Neural progenitor cell (in vitro differentiated cells): ENCODE measurements around the gene OR6M1. TPM values are rescaled to one million over a fixed set of nuclear protein-coding genes. Genes with fewer than 3 reads are reported as not detected.
A peak's percentile ranks its signal among the peaks of the same experiment; 100 is the strongest.

Experiments used
- DNase-seq: peaks from one replicate; pipeline ENCODE4 v3.0.0-alpha.2; 2016; ENCODE audit warnings: low spot score
- H2AFZ ChIP-seq: fragments of 200-600 bp; sonication (generic); replicated peaks from 2 replicates; pipeline ENCODE4 v1.6.1; 2016; ENCODE audit warnings: antibody characterized with exemption
- H3F3A ChIP-seq: fragments of 200-600 bp; sonication (generic); 2 replicates; pipeline ENCODE4 v1.6.1; 2016; ENCODE audit warnings: antibody characterized with exemption, low read depth
- H3K27ac ChIP-seq: fragments of 200-600 bp; sonication (generic); 2 replicates; pipeline ENCODE4 v1.5.1; 2016; ENCODE audit warnings: mild to moderate bottlenecking
- H3K27me3 ChIP-seq: fragments of 200-600 bp; sonication (generic); 2 replicates; pipeline ENCODE4 v1.6.1; 2016; ENCODE audit warnings: mild to moderate bottlenecking, moderate library complexity
- H3K36me3 ChIP-seq: fragments of 200-600 bp; sonication (generic); 2 replicates; pipeline ENCODE4 v1.5.1; 2016
- H3K4me1 ChIP-seq: fragments of 200-600 bp; sonication (generic); 2 replicates; pipeline ENCODE4 v1.6.1; 2016; ENCODE audit warnings: mixed run types
- H3K4me2 ChIP-seq: fragments of 200-600 bp; sonication (generic); 2 replicates; pipeline ENCODE4 v1.6.1; 2016
- H3K4me3 ChIP-seq: fragments of 200-600 bp; sonication (generic); 2 replicates; pipeline ENCODE4 v1.5.1; 2016
- H3K79me2 ChIP-seq: fragments of 200-600 bp; sonication (generic); 2 replicates; pipeline ENCODE4 v1.6.1; 2016; ENCODE audit warnings: low read depth
- H3K9ac ChIP-seq: fragments of 200-600 bp; sonication (generic); 2 replicates; pipeline ENCODE4 v1.6.1; 2016
- H3K9me3 ChIP-seq: fragments of 200-600 bp; sonication (generic); 2 replicates; pipeline ENCODE4 v1.5.1; 2016; ENCODE audit warnings: low read depth
- H4K20me1 ChIP-seq: fragments of 200-600 bp; sonication (generic); 2 replicates; pipeline ENCODE4 v1.6.1; 2016; ENCODE audit warnings: low read depth
- H3K27ac Mint-ChIP-seq: 3 replicates; pipeline ENCODE4 v1.8.0; 2021; ENCODE audit warnings: mixed read lengths
- H3K27me3 Mint-ChIP-seq: 2 replicates; pipeline ENCODE4 v1.8.0; 2022; ENCODE audit warnings: low read depth, mild to moderate bottlenecking, inconsistent platforms, moderate library complexity, mixed read lengths; ENCODE audit not compliant: insufficient read depth
- H3K36me3 Mint-ChIP-seq: 3 replicates; pipeline ENCODE4 v1.8.0; 2021; ENCODE audit warnings: mixed read lengths
- H3K4me1 Mint-ChIP-seq: 3 replicates; pipeline ENCODE4 v1.8.0; 2021; ENCODE audit warnings: mixed read lengths
- H3K4me3 Mint-ChIP-seq: 3 replicates; pipeline ENCODE4 v1.8.0; 2021; ENCODE audit warnings: mild to moderate bottlenecking, moderate library complexity, mixed read lengths
- H3K9me3 Mint-ChIP-seq: 3 replicates; pipeline ENCODE4 v1.8.0; 2020; ENCODE audit warnings: mixed read lengths
- CTCF ChIP-seq: fragments of 200-600 bp; sonication (generic); IDR thresholded peaks from 2 replicates; pipeline ENCODE4 v1.5.1; 2017; ENCODE audit warnings: antibody characterized with exemption, mild to moderate bottlenecking
- EZH2 ChIP-seq: fragments of 200-600 bp; sonication (generic); IDR thresholded peaks from 2 replicates; pipeline ENCODE4 v1.6.1; 2017; ENCODE audit warnings: antibody characterized with exemption, mild to moderate bottlenecking, moderate library complexity
- EZH2phosphoT487 ChIP-seq: fragments of 200-600 bp; sonication (generic); IDR thresholded peaks from 2 replicates; pipeline ENCODE4 v1.6.1; 2017; ENCODE audit warnings: antibody characterized with exemption
- total RNA-seq: library from RNA; depleted of rRNA; stranded (reverse); fragments of >200 nt; gene quantifications from 2 replicates; pipeline ENCODE4 v1.2.3, GENCODE V29; 2015; ENCODE audit warnings: low replicate concordance

Gene OR6M1
- total RNA-seq, 1 donor from 2014 or later, result not detected

- Histone ChIP-seq H3K36me3 (no peaks in the 10 kb centered on the region), H3K4me2 (no peak overlapping the region), H3K9ac (no peak overlapping the region), H2AFZ (peak overlapping the region; percentile 59), H3F3A (no peaks in the 10 kb centered on the region), H3K9me3 (no peaks in the 10 kb centered on the region), H3K4me3 (no peak overlapping the region), H3K27ac (no peak overlapping the region), H4K20me1 (no peaks in the 10 kb centered on the region), H3K4me1 (no peaks in the 10 kb centered on the region), H3K79me2 (no peaks in the 10 kb centered on the region), H3K27me3 (no peaks in the 10 kb centered on the region)
- no peak overlapping the region for H3K4me3 Mint-ChIP-seq
- peaks cover 6% of the 10 kb centered on the region for H3K4me1 Mint-ChIP-seq
- TF ChIP-seq CTCF (no peak), EZH2 (no peak), EZH2phosphoT487 (no peak)
- H3K9me3 Mint-ChIP-seq, result no peaks in the 10 kb centered on the region
- H3K27ac Mint-ChIP-seq, result no peak overlapping the region
- H3K27me3 Mint-ChIP-seq, result no peaks in the 10 kb centered on the region
- H3K36me3 Mint-ChIP-seq, result no peaks in the 10 kb centered on the region
- no peak for DNase-seq
These were observed 32.0 kb upstream of the OR6M1 start for GRCh38 chr11:123838199-123838598.

GRCh38 chr11:123833095-123833494 is 26.9 kb upstream of the OR6M1 start:
- H3K9ac ChIP-seq, result no peak overlapping the region
- no peak overlapping the region for H3K4me3 ChIP-seq
- H3K4me1 Mint-ChIP-seq, result no peaks in the 10 kb centered on the region
- TF ChIP-seq EZH2phosphoT487 (no peak), EZH2 (no peak), CTCF (no peak)
- H2AFZ ChIP-seq, result no peak overlapping the region
- H3K9me3 ChIP-seq, result no peaks in the 10 kb centered on the region
- no peaks in the 10 kb centered on the region for H3K4me1 ChIP-seq
- H3K36me3 Mint-ChIP-seq, result no peaks in the 10 kb centered on the region
- H3K27me3 Mint-ChIP-seq, result no peaks in the 10 kb centered on the region
- no peak overlapping the region for H3K4me2 ChIP-seq
- no peak overlapping the region for H3K27ac ChIP-seq
- no peaks in the 10 kb centered on the region for H3K36me3 ChIP-seq
- DNase-seq, result no peak
- H3K9me3 Mint-ChIP-seq, result no peaks in the 10 kb centered on the region
- no peaks in the 10 kb centered on the region for H3K79me2 ChIP-seq
- H3K4me3 Mint-ChIP-seq, result no peak overlapping the region
- H3F3A ChIP-seq, result no peaks in the 10 kb centered on the region
- H3K27me3 ChIP-seq, result no peaks in the 10 kb centered on the region
- no peaks in the 10 kb centered on the region for H4K20me1 ChIP-seq
- H3K27ac Mint-ChIP-seq, result no peak overlapping the region

GRCh38 chr11:123829745-123830144 is 23.6 kb upstream of the OR6M1 start:
- no peaks in the 10 kb centered on the region for H3K4me1 ChIP-seq
- no peaks in the 10 kb centered on the region for H3F3A ChIP-seq
- Mint-ChIP-seq H3K36me3 (no peaks in the 10 kb centered on the region), H3K9me3 (no peaks in the 10 kb centered on the region), H3K4me1 (no peaks in the 10 kb centered on the region), H3K27me3 (no peaks in the 10 kb centered on the region), H3K4me3 (no peak overlapping the region), H3K27ac (no peak overlapping the region)
- no peak overlapping the region for H3K4me3 ChIP-seq
- no peak overlapping the region for H3K9ac ChIP-seq
- TF ChIP-seq EZH2 (no peak), CTCF (no peak), EZH2phosphoT487 (no peak)
- DNase-seq, result no peak
- no peaks in the 10 kb centered on the region for H3K36me3 ChIP-seq
- H4K20me1 ChIP-seq, result no peaks in the 10 kb centered on the region
- H2AFZ ChIP-seq, result no peak overlapping the region
- H3K9me3 ChIP-seq, result no peaks in the 10 kb centered on the region
- H3K27me3 ChIP-seq, result no peaks in the 10 kb centered on the region
- H3K79me2 ChIP-seq, result no peaks in the 10 kb centered on the region
- H3K27ac ChIP-seq, result no peak overlapping the region
- H3K4me2 ChIP-seq, result no peak overlapping the region
